Colonic mucosa (tissue), 4 donors: ENCODE results near the gene EXOC3L2. TPM values are rescaled to one million over a fixed set of nuclear protein-coding genes. Genes with fewer than 3 reads are reported as not detected.
"Not testable (repeated sequence)": the region's sequence is repeated elsewhere in the genome, so short reads cannot be mapped to it uniquely, and the experiment has no call there.

Experiments
- DNase-seq: peaks from one replicate; pipeline ENCODE4 v3.0.0-alpha.2; 2020
- H3K27ac ChIP-seq: fragments of 200-600 bp; one replicate; pipeline ENCODE4 v1.8.0; 2021
- H3K27me3 ChIP-seq: fragments of 200-600 bp; one replicate; pipeline ENCODE4 v1.8.0; 2021
- H3K36me3 ChIP-seq: fragments of 200-600 bp; one replicate; pipeline ENCODE4 v1.8.0; 2021
- H3K4me1 ChIP-seq: fragments of 200-600 bp; one replicate; pipeline ENCODE4 v1.8.0; 2021; ENCODE audit warnings: mild to moderate bottlenecking
- H3K4me3 ChIP-seq: fragments of 200-600 bp; one replicate; pipeline ENCODE4 v1.8.0; 2021
- H3K9ac ChIP-seq, 2 donors: one replicate each; pipeline ENCODE4 v1.7.0; 2013; ENCODE audit warnings: control low read depth in 2 of 2, low read depth in 2 of 2, low read length in 2 of 2
- H3K9me3 ChIP-seq: fragments of 200-600 bp; one replicate; pipeline ENCODE4 v1.8.0; 2021
- intact Hi-C: fragments of 100-400 bp; cut with DNase I; formaldehyde crosslinking; loops from one replicate; pipeline ENCODE4 v1.14.1; 2022
- total RNA-seq, 2 donors: library from RNA; stranded (reverse); fragmentation: NEBNext Ultra II Directional in 1 of 2; extraction: Animal tissue kit (Norgen Biotek cat#: 25700) in 1 of 2; gene quantifications; one replicate each; pipeline ENCODE4 v1.2.1, GENCODE V29; 2021
- TF ChIP-seq, protein P1 (sequence below): fragments of 200-600 bp; IDR thresholded peaks from one replicate; pipeline ENCODE4 v1.8.0; 2022; ENCODE audit warnings: antibody characterized with exemption, mild to moderate bottlenecking
- donor health status: healthy.
- donor health status: DM: no; HTN: no; CAD: no.
- donor health status: DM: no; HTN: no; CAD: no.

Gene EXOC3L2
- total RNA-seq, 2 donors from 2014 or later, result 1.4 to 1.6 TPM

DNA sequence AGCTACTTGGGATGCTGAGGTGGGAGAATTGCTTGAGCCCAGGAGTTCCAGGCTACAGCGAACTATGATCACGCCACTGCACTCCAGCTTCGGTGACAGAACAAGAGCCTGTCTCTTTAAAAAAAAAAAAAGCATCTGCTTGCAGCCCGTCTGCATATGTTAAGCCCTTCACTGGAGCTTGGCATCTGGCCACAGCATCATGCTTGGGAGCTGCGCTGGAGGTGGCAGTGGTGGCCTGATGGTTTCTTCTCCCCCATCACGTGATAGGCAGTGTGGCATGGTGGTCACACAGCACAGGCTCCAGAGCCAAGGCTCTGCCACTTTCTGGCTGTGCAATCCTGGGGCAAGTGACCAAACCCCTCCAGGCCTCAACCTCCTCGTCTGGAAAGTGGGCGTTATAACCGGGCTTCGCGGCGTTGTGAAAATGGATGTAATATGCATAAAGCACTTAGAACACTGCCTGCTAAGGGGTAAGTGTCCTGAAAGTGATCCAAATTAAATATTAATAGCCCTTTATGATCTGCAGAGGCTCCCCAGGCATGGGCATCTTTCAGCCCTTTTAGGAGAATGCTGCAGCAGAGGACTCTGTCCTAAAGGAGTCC lies 30.3 kb upstream of the EXOC3L2 start:
- no peak for DNase-seq

GRCh38 chr19:45273521-45273855 lies 28.3 kb upstream of the EXOC3L2 start:
- Histone ChIP-seq H3K9ac (no peak overlapping the region), H3K27me3 (no peaks in the 10 kb centered on the region), H3K9me3 (no peaks in the 10 kb centered on the region), H3K4me1 (no peaks in the 10 kb centered on the region), H3K4me3 (no peak overlapping the region), H3K27ac (no peak overlapping the region), H3K36me3 (no peaks in the 10 kb centered on the region)
- DNase-seq, result no peak
- TF ChIP-seq, protein P1, sequence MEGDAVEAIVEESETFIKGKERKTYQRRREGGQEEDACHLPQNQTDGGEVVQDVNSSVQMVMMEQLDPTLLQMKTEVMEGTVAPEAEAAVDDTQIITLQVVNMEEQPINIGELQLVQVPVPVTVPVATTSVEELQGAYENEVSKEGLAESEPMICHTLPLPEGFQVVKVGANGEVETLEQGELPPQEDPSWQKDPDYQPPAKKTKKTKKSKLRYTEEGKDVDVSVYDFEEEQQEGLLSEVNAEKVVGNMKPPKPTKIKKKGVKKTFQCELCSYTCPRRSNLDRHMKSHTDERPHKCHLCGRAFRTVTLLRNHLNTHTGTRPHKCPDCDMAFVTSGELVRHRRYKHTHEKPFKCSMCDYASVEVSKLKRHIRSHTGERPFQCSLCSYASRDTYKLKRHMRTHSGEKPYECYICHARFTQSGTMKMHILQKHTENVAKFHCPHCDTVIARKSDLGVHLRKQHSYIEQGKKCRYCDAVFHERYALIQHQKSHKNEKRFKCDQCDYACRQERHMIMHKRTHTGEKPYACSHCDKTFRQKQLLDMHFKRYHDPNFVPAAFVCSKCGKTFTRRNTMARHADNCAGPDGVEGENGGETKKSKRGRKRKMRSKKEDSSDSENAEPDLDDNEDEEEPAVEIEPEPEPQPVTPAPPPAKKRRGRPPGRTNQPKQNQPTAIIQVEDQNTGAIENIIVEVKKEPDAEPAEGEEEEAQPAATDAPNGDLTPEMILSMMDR, result no peak
- intact Hi-C loops, result no loop called here

More for the DNA sequence above, 30.3 kb upstream of the EXOC3L2 start:
- H3K9me3 ChIP-seq, result no peaks in the 10 kb centered on the region
- no peaks in the 10 kb centered on the region for H3K4me1 ChIP-seq
- intact Hi-C loops, result no loop called here
- no peak overlapping the region for H3K4me3 ChIP-seq
- H3K27ac ChIP-seq, result no peak overlapping the region
- H3K27me3 ChIP-seq, result no peaks in the 10 kb centered on the region
- H3K36me3 ChIP-seq, result no peaks in the 10 kb centered on the region
- H3K9ac ChIP-seq, result no peak overlapping the region
- TF ChIP-seq, protein P1, result no peak

- Histone ChIP-seq H3K9me3 (no peaks in the 10 kb centered on the region), H3K27me3 (no peaks in the 10 kb centered on the region), H3K36me3 (no peaks in the 10 kb centered on the region), H3K4me3 (no peak overlapping the region), H3K9ac (no peak overlapping the region), H3K27ac (no peak overlapping the region), H3K4me1 (no peaks in the 10 kb centered on the region)
- no peak for DNase-seq
- intact Hi-C loops, result no loop called here
- TF ChIP-seq, protein P1, result no peak
Measured at GRCh38 chr19:45271735-45272108, 26.5 kb upstream of the EXOC3L2 start.

DNA sequence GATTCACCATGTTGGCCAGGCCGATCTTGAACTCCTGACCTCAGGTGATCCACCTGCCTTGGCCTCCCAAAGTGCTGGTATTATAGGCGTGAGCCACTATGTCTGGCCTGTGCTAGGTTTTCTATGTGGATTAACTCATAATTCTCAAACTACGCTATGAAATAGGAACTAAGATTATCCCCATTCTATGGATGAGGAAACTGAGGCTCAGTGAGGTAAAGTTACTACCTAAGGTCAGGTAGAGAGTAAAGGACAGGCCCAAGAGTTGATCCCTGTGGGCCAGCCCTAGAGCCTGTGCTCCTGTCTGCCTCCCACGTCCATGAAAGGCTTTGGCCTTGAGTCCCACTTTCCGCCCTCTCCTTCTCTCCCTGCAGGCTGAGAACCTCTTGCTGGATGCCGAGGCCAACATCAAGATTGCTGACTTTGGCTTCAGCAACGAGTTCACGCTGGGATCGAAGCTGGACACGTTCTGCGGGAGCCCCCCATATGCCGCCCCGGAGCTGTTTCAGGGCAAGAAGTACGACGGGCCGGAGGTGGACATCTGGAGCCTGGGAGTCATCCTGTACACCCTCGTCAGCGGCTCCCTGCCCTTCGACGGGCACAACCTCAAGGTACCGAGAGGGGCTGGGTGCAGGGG lies 26.0 kb upstream of the EXOC3L2 start:
- Histone ChIP-seq H3K27me3 (no peaks in the 10 kb centered on the region), H3K4me3 (no peak overlapping the region), H3K4me1 (no peaks in the 10 kb centered on the region), H3K9ac (no peak overlapping the region), H3K9me3 (no peaks in the 10 kb centered on the region), H3K27ac (no peak overlapping the region), H3K36me3 (no peaks in the 10 kb centered on the region)
- DNase-seq, result no peak
- intact Hi-C loops, result no loop called here
- TF ChIP-seq, protein P1, result no peak

GRCh38 chr19:45269939-45270338 lies 24.7 kb upstream of the EXOC3L2 start:
- H3K4me3 ChIP-seq, H3K36me3 ChIP-seq, H3K27ac ChIP-seq, H3K9me3 ChIP-seq, DNase-seq, H3K4me1 ChIP-seq, H3K27me3 ChIP-seq, intact Hi-C loops, H3K9ac ChIP-seq: not testable (repeated sequence)

DNA sequence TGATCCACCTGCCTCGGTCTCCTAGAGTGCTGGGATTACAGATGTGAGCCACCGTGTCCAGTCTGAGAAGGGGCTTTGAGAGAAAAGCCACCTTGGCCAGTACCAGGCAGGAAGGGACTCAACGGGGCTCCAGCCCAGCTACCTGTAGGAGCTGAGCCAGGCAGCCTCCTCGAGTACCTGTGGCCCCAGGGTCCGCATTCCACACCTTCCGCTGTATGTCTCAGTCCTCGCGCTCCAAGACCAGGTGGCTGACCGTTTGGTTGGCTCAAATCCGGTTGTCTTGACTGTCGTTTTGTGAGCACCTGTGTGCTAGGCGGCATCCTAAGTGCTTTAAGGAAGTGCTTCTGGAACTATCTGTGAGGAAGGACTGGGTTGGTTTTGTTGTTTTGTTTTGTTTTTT lies 22.1 kb upstream of the EXOC3L2 start:
- DNase-seq, result no peak
- Histone ChIP-seq H3K27ac (no peak overlapping the region), H3K27me3 (no peaks in the 10 kb centered on the region), H3K4me3 (no peak overlapping the region), H3K36me3 (no peaks in the 10 kb centered on the region), H3K9me3 (no peaks in the 10 kb centered on the region), H3K4me1 (no peaks in the 10 kb centered on the region), H3K9ac (no peak overlapping the region)
- intact Hi-C loops, result no loop called here
- TF ChIP-seq, protein P1, result no peak
